Endometrial microvascular endothelial cells (primary cell): ENCODE results near the gene CYSRT1. TPM values are rescaled to one million over a fixed set of nuclear protein-coding genes. Genes with fewer than 3 reads are reported as not detected.

Source experiments
- in situ Hi-C: cut with HindIII; loops from 2 replicates; pipeline ENCODE4 v1.10.0; 2017; ENCODE audit warnings: low sequenced_read_pairs, low pct_unique_long_range_greater_than_20kb; ENCODE audit errors: inconsistent ontology term
- total RNA-seq: library from RNA; depleted of rRNA; stranded (reverse); fragments of >200 nt; gene quantifications from one replicate; pipeline ENCODE4 v1.2.3, GENCODE V29; 2015; ENCODE audit errors: inconsistent ontology term

CYSRT1 gene
- total RNA-seq, 1 donor from 2014 or later: not detected

GRCh38 chr9:137189297-137190295 is 35.4 kb upstream of the CYSRT1 start:
- in situ Hi-C loops: no loop called here

GRCh38 chr9:137190315-137190856 is 34.6 kb upstream of the CYSRT1 start:
- in situ Hi-C loops: no loop called here

GRCh38 chr9:137191245-137191644 is 33.7 kb upstream of the CYSRT1 start:
- in situ Hi-C loops: no loop called here

GRCh38 chr9:137191691-137192447 is 33.1 kb upstream of the CYSRT1 start:
- in situ Hi-C loops: no loop called here

- in situ Hi-C loops: no loop called here
Observed at GRCh38 chr9:137192448-137192780, 32.6 kb upstream of the CYSRT1 start.

GRCh38 chr9:137192859-137193258 is 32.1 kb upstream of the CYSRT1 start:
- in situ Hi-C loops: no loop called here

- in situ Hi-C loops: no loop called here
Observed at GRCh38 chr9:137193771-137194170, 31.2 kb upstream of the CYSRT1 start.

GRCh38 chr9:137194388-137194787 is 30.6 kb upstream of the CYSRT1 start:
- in situ Hi-C loops: no loop called here

GRCh38 chr9:137194909-137195308 is 30.1 kb upstream of the CYSRT1 start:
- in situ Hi-C loops: no loop called here

- in situ Hi-C loops: no loop called here
Observed at GRCh38 chr9:137195525-137196220, 29.3 kb upstream of the CYSRT1 start.

GRCh38 chr9:137198051-137198901 is 26.7 kb upstream of the CYSRT1 start:
- in situ Hi-C loops: no loop called here

- in situ Hi-C loops: no loop called here
Observed at GRCh38 chr9:137198902-137199283, 26.1 kb upstream of the CYSRT1 start.

- in situ Hi-C loops: no loop called here
Observed at GRCh38 chr9:137199411-137200121, 25.4 kb upstream of the CYSRT1 start.

GRCh38 chr9:137200311-137201204 is 24.4 kb upstream of the CYSRT1 start, which contains the start of gene TPRN:
TSS of gene TPRN (minus strand) at chr9:137200741. CDS start at chr9:137200711, 30 bp downstream.
- in situ Hi-C loops: no loop called here

- in situ Hi-C loops: no loop called here
Observed at GRCh38 chr9:137201205-137201868, 23.6 kb upstream of the CYSRT1 start.

GRCh38 chr9:137202966-137203365 is 22.0 kb upstream of the CYSRT1 start:
- in situ Hi-C loops: no loop called here
